SKM-1 treated with dmso at 0.1 percent for 144 hours (cell line): ENCODE results near the gene FRS2.

Experiments used
- DNase-seq: peaks from one replicate; lab custom pipeline; 2025; ENCODE audit not compliant: unreplicated experiment; lab: John Stamatoyannopoulos, UW

Gene FRS2

GRCh38 chr12:69497308-69498026 lies 27.3 kb downstream of the FRS2 start:
- no peak for DNase-seq

- no peak for DNase-seq
Observed at GRCh38 chr12:69500631-69501030, 30.4 kb downstream of the FRS2 start.

- DNase-seq: no peak
Observed at GRCh38 chr12:69501154-69501895, 31.1 kb downstream of the FRS2 start.

- DNase-seq: no peak
Observed at GRCh38 chr12:69502345-69503081, 32.3 kb downstream of the FRS2 start.

GRCh38 chr12:69508091-69508490 lies 37.9 kb downstream of the FRS2 start:
- DNase-seq: no peak

GRCh38 chr12:69508621-69509020 lies 38.4 kb downstream of the FRS2 start:
- DNase-seq: no peak

GRCh38 chr12:69509308-69509736 lies 39.1 kb downstream of the FRS2 start:
- no peak for DNase-seq

- no peak for DNase-seq
Observed at GRCh38 chr12:69509904-69510827, 40.0 kb downstream of the FRS2 start.

GRCh38 chr12:69511016-69511415 lies 40.8 kb downstream of the FRS2 start:
- no peak for DNase-seq

GRCh38 chr12:69511469-69512267 lies 41.5 kb downstream of the FRS2 start:
- DNase-seq: no peak

- no peak for DNase-seq
Observed at GRCh38 chr12:69512820-69513219, 42.6 kb downstream of the FRS2 start.

- no peak for DNase-seq
Observed at GRCh38 chr12:69513297-69513696, 43.1 kb downstream of the FRS2 start.

GRCh38 chr12:69514111-69514510 lies 43.9 kb downstream of the FRS2 start:
- DNase-seq: no peak

GRCh38 chr12:69514845-69515244 lies 44.7 kb downstream of the FRS2 start:
- no peak for DNase-seq

- no peak for DNase-seq
Observed at GRCh38 chr12:69515394-69515930, 45.3 kb downstream of the FRS2 start.

GRCh38 chr12:69516950-69517349 lies 46.8 kb downstream of the FRS2 start:
- DNase-seq: no peak

GRCh38 chr12:69517406-69517805 lies 47.2 kb downstream of the FRS2 start:
- DNase-seq: no peak

- no peak for DNase-seq
Observed at GRCh38 chr12:69519871-69520270, 49.7 kb downstream of the FRS2 start.

GRCh38 chr12:69523433-69524330 lies 53.5 kb downstream of the FRS2 start:
- no peak for DNase-seq
